Activated CD8-positive, alpha-beta memory T cell treated with anti-CD3 and anti-CD28 coated beads, Interleukin-2, amount 50 U/mL, for 24 hours (primary cell): ENCODE measurements around the gene CALB2.
"Not testable (repeated sequence)": the region's sequence is repeated elsewhere in the genome, so short reads cannot be mapped to it uniquely, and the experiment has no call there.

Source experiments
- DNase-seq: peaks from one replicate; pipeline ENCODE4 v3.0.0-alpha.2; 2020; ENCODE audit errors: extremely low read depth

Gene CALB2, protein sequence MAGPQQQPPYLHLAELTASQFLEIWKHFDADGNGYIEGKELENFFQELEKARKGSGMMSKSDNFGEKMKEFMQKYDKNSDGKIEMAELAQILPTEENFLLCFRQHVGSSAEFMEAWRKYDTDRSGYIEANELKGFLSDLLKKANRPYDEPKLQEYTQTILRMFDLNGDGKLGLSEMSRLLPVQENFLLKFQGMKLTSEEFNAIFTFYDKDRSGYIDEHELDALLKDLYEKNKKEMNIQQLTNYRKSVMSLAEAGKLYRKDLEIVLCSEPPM

DNA sequence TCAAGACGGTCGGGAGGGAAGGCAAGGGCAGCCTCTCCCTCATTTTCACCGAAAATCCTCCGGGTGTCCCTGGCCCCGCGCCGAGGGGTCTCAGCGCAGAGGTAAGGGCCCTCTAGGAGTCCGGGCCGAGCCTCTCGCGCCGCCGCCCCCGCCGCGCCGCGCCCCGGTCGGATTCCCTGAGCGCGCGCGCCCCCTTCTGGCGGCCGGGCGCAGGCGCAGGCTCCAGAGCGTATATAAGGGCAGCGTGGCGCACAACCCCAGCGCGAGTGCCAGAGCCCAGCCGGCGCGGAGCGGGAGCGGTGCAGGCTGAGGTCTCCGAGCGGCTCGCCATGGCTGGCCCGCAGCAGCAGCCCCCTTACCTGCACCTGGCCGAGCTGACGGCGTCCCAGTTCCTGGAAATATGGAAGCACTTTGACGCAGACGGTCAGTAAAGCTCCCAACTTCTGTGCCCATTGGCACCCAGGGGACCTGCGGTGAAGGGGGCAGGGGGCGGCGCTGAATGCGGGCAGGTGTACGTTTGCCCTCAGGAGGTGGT lies at the start of gene CALB2:
Gene CALB2, plus strand, starts transcription at position 260 of the 535 bp plus-strand sequence. Its CDS starts 70 bp downstream, at position 330.
- DNase-seq, result no peak

DNA sequence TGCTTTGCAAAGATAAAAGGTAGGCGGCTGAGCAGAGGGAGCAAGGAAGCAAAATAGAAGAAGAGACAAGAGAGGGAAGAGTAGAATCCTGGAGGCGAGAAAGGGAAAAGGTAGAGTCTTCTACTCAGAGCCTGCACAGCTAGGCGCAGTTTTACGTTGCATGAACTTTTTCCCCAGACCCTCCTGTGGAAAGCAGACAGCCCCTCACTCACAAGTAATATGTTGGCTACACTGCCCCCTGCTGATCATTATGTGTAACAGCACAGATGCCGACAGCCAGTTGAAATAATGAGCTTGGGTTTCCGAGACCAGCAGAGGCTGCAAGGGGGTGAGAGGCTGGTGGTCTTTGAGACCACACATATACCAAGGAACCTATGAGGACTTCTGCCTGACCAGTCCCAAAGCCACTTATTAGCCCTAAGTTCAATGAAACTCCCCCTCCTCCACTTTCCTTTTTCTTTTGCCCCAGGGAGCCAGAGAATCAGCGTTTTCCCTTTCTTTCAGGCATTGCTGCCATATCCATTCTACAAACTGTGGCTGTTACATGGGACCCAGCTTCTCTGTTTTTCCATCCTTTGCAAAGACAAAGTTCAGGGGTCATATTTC lies 46.9 kb upstream of the CALB2 start:
- no peak for DNase-seq

DNA sequence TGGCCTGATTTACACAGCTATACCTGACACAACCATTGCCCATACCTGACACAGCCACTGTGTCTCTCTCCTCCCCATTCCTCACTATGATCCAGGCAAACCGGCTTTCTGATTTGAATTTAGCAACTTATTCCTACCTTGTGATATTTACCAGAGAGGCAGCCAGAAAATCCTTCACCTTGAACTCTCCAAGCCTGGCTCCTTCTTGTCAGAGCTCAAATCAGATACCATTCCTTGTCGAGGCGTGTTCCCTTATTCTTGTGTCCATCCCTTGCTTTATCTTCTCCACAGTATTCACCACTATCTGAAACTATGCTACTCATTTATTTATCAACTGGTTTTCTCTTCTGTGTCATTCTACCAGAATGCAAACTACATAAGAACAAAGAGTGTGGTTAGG lies 44.9 kb upstream of the CALB2 start:
- not testable (repeated sequence) for DNase-seq

DNA sequence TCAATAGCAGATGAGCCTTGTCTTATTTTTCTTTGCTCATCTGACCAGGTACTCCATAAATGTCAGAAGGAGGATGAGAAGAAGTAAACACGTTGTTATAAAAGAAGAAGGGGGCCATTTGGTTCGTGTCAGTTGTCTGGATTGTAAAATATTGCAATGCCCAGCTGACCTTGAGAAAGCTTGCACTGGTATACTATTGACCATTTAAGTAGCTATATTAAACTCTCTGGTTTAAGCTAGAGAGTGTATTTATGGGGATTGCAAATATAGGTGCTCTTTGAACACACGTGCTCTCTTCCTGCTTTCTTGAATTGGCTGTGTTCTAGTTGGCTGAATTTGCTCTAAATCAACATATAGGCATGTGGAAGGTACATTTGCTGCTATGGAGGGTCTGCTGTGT lies 43.3 kb upstream of the CALB2 start:
- no peak for DNase-seq

DNA sequence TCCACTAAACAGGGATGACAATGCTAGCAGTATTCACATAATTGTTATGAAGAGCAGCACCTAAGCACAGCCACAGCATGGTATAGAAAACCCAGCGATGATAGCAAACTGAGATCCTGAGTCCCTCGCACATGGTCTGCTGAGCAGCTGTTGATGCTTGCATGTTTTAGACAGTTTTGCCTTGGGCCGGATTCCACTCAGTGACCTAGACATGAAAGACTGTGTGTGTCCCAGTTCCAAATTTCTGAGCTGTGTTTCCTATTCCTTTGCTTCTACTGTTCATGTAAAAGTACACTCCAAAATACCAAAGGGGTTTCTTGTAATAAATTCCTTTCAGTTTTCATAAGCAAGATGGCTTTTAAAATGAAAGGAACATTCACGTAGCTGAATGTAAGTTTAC lies 38.5 kb upstream of the CALB2 start:
- DNase-seq, result no peak

DNA sequence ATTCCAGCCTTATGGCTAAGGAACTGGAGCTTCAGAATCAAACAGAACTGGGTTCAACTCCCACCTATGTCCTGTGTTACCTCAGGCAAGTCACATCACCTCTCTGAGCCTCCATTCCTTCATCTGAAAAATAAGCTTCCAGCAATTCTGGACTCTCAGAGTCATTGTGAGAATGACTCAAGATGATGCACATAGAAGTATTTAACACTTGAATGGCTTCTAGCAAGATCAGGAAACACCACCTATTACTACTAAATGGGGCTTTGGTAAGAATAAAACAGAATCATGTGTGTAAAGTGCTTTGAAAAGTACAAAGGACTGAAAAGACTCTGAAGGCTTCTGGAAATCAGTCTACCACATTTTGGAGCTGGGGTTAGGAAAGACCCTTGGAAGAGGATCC lies 30.8 kb upstream of the CALB2 start:
- DNase-seq, result no peak

DNA sequence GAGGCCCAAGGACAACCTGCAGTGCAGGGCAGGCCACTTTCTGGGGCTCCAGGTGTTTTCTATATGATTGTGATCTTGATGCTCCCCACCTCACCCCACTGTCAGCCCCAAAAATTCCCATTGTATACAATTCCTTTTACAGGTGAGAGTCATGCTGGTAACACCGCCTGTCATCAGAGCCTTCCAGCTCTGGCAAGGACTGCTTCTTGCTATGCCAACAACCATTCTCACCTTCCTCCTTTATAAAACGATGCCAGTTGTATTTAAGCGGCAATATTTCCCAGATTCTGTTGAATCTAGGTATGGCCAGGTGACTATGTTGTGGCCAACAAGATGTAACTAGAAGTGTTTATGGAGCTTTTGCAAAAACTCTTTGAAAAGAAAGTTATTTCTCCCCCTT lies 30.4 kb upstream of the CALB2 start:
- no peak for DNase-seq

DNA sequence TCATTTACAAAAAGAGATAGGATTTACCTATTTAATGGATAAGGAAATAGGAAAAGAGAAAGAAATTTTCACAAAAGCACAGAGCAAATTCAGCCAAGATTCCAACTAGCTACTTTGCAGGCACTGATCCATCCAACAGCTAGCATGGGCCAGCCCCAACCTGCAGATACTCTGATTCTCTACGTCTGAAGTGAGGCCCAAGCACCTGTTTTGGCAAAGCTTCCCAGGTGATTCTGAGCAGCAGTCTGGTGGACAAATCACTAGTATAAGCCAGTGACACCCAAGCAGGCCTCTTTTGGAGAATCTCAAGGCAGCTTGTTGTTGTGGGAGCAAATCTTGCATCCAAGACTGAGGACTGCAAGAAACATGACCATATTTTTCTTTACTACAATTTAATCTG lies 20.9 kb upstream of the CALB2 start:
- DNase-seq, result no peak

DNA sequence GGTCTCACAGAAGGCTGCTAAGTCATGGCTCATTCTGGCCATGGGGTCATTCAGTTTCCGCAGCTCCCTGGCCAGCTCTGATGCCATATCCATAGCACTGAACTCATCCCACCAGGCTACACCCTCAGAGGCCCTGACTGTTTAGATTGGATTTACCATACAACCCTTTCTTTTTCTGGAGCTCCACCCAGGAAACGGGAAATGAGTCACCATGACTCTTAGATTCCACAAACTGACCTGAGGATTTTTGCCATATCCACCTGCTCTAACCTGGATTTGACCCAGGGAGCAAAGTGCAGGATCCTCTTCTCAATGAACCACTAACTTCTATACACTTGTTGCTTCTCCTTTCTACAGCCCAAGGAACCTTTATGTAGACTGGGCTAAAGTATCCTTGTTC lies 20.3 kb upstream of the CALB2 start:
- DNase-seq, result no peak

DNA sequence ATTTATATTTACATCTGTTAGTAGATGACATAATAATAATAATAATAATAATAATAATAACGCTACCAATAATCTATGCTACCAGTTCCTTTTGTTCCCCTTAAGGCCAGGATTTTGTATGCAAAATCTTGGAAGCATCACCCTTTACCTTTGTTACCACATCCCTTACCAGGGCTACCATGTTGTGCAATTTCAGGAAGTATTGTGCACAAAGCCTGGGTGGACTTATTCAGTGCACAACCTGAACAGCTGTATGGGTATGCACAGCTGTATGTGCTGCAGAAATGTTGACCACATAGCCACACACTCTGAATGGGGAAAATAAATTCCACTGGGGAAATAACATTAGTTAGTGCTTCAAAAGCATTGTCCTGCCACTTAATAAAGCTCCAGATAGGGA lies 19.9 kb upstream of the CALB2 start:
- DNase-seq, result no peak

DNA sequence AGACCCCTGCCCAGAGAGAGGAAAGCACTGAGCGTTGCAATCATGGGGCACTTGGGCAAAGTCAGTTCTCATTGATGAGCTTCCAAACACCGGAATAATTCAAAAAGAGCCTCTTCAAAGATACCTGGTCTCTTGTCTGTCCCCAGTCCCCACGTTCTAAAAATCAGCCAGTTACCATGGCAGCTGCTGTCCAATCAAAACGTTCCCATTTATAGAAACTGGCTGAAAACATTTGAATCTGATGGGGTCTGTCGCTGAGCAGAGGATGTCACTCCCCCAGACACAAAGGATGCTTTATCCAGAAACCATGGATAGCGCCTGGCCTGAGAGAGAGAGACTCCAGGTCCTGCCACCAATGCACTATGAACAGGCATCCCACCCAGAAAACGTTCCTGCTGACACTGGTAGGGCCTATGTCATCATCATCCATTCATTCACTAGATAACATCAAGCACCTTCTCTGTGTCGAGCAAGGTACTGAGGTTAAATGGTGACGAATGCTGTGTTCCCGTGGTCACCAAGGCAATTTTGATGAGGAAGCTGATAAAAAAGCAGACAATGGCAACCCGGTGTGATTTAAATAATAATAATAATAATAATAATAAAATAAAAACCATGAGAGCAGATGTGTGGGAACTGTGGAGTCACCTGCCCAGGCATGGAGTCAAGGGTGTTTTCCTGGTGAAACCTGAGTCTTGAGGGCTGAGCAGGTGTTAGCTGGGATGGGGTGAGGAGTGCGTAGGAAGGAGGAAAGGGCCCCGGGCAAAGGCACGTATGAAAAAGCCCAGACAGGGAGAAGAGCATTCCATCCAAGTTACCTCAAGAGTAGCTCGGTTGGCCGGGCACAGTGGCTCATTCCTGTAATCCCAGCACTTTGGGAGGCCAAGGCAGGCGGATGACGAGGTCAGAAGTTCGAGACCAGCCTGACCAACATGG lies 19.0 kb upstream of the CALB2 start:
- no peak for DNase-seq

DNA sequence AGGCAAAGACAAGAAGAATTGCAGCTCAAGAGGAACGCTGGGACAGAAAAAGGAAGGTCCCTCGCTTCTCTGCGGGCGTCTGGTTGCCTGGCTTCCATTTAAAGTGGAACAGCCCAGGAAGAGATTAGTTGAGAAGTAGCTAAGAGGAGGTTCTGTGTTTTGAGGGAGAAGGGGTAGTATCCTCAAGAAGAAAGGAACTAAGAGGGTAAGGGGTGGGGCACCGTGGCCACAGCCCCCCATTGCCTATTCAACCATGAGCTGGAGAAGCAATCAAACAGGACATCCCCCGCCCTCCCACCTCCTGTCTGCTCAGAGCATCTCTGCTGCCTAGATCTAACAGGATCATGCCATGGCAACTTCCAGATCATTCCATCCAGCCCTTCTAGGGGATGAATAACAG lies 18.1 kb upstream of the CALB2 start:
- no peak for DNase-seq

DNA sequence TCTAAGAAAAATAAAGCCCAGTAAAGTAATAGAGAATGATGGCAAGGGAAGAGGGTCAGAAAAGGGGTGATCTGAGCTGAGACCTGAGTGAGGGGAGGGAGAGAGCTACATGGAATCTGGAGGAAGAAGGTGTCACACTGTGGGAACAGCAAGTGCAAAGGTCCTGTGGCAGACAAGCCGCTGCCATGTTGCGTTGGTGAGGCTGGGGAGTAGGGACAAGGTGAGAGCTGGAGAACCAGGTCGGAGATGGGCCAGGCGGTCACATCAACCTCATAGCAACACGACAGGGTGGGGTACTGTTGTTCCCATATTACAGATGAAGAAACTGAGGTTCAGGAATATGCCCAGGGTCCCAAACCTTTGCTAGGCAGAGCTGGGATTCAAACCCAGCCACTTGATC lies 16.6 kb upstream of the CALB2 start:
- DNase-seq, result no peak

DNA sequence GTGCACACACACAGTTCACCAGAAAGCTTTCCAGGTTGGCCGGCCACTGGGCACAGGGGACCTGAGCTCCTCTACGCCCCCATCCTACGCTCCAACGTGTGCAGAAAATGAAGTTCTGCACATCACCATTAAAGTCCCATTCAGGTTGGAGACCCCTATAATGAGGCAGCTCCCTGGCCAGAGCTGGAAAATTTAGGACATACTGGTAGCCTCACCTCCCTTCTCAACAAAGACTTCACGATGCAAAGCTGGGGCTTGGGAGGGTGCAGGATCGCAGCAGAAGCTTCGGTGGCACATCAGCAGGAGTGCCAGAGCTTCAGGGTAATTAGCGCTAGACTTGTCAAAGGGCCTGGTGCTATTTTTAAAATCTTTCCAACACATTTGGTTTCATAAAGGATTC lies 15.4 kb upstream of the CALB2 start:
- no peak for DNase-seq

DNA sequence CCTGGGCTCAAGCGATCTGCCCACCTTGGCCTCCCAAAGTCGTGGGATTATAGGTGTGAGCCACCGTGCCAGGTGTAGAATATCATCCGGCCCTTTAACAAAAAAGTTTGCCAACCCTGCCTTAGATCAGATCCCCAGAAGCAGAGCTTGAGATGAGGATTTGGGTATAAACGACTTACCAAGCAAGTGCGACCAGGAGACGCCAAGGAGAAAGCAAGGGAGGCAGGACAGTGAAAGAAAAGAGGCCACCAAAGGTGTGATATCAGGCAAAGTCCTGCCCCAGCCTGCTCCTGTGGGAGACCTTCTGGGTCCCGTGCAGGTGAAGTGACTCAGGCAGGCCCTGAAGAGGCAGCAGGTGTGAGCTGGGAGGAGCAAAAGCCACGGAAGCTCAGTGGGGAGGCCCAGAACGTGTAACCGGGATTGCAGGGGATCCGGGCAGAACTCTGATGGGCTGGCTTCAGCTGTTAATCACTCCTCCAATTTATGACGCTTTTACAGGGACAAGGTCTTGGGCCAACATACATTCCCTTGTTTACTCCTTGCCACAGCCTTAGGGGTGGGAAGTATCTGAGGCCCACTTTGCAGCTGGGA lies 14.1 kb upstream of the CALB2 start:
- DNase-seq, result no peak

DNA sequence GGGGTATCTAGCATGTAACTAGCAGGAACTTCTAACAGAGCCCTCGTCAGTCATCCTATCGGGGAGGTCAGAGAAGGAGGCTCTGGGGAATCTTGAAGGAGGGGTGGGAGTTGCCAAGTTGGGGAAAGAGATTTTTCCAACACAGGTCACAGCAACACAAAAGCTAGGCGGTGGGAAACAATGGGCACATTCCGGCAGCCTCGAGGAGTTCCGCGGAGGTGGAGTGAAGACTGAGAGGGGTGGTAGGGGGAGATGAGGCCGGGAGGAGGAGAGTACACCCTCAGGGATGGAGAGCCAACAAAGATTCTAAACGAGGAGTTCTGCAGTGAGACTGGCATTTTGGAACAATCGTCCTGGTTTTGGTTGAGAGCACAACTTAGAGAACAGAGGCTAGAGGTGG lies 13.5 kb upstream of the CALB2 start:
- no peak for DNase-seq

DNA sequence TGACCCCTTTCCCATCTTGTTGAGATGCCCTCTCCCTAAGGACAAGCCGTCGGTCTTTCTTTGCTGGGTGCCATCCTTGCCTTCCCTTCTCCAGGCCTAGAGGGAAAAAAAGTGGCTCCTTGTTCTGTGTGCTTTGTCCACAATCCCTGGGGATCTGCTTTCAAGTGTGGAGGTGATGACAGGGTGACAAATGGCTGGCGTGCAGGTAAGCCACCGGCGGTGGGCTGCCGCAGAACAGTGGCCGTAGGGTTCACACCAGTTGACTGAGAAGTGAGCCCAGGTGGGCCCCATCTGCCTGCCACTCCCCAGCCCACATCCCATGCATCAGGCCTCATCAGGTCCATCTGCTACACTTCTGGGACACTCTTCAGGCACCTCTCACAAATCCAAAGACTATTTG lies 11.4 kb upstream of the CALB2 start:
- no peak for DNase-seq

DNA sequence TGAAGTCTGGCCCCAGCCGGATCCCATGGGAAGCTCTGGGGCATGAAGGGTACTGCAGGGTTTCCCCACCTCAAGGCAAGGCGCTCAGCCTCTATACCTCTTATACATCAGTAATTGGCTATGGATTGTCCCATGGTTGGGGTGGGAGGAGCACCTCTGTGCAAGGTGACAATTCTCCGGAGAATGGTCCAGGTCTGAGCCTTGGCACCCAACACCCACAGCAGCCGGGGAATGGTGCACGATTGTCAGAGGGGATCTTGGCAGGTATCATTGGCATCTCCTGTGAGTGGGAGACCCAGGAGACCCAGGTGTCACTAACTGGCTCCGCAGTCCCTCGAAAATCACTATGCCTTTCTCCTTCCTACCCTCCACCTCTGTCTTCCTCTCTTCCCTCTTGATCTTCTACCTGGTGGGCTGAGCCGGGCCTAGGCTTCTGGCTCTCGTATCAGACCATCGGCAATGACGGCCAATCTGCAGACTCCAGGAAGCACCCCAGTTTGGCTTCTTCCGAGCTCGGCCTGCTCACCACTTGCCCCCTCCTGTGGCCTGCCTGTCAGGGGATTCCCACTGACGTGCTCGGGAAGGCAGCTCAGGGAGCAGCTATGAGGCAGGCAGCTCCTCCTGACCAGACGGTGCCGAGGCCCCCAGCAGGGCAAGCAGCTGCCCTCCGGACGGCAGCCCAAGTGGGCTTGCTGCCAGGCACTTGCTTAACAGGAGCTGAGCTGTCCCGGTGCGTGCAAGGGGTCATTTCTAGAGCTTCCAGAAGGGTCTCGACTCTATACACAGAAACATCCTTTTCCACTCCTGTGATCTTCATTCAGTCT lies 10.0 kb upstream of the CALB2 start:
- no peak for DNase-seq

DNA sequence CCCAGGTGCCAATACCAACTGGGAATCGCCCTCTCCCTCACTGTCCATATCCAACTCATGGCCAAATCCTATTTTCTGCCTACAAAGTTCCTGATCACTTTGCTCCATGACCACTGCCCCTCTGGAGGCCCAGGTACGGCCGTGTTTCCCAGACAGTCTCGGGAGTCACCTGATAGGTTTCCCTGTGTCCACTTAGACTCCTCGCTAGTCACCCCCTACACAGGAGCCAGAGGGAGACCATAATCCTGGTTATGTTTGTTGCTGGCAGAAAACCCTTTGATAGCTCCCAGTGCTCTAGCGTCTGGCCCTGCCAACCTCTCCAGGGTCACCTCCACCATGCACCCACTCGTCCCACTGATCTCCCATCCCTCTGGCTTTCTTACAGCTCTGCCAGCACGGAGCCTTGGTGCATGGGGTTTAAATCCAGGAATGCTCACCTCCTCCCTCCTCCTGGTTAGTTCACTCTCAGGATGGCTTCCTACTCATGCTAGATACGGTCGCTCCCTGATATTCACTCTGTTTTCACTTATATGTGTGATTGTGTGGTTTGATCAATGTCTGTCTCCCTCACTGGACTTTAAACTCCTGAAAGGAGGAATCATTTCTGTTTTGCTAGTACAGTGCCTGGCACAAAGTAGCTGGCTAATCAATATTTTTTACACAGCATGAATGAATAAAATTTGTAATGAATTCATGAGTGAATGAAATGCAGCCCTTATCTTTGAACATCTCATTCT lies 7.5 kb upstream of the CALB2 start:
- DNase-seq, result no peak

DNA sequence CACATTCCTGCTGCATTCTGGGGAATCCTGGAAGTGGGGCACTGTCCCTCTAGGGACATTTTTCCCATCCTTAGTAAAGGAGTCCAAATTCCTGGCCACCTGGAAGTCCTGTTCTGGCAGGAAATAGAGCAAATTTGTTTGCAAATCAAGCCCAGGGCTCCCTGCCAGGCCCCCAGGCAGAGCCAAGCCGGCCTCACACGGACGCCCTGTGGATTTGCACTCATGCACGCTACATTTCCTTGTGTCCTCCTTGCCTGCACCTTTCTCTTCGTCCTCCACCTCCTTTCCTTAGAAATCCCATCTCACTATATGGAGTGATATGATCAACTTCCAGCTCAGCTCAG lies 7.0 kb upstream of the CALB2 start:
- DNase-seq, result no peak

DNA sequence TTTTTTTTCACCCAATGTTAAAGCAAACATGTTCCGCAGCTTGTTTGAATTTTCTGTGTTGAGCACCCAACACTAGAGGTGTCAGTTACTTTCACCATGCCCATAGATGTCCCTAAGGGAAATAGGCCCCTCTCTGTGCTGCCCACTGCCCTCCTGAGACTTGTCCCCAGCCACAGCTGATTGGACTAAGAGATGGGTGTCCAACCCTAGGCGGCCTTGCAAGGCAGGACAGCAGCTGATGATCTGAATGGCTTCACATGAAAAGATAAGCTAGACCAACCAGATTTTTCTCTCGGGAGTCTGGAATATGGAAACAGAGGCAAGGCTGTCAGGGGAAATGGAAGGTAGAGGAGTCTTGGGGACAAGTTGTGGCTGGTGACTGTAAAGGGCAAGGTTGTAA lies 6.1 kb upstream of the CALB2 start:
- DNase-seq, result no peak
